ENCODE results near the gene TBC1D17.
A peak's percentile ranks its signal among the peaks of the same experiment; 100 is the strongest.

Gene TBC1D17

GRCh38 chr19:49883094-49883493 lies 5.6 kb downstream of the TBC1D17 start:
- Mint-ChIP-seq H3K27ac (no peak overlapping the region), H3K9me3 (no peaks in the 10 kb centered on the region), H3K27me3 (ENCODE audit: low read depth, poor library complexity) (no peaks in the 10 kb centered on the region), H3K4me1 (peaks cover 12% of the 10 kb centered on the region), H3K36me3 (ENCODE audit: low read depth) (peaks cover 68% of the 10 kb centered on the region), H3K4me3 (no peak overlapping the region)
- no peak for TF ChIP-seq CTCF (IDR thresholded peaks at IDR 0.05)
- no peak for DNase-seq

- no peak for DNase-seq
- no peaks in the 10 kb centered on the region for H3K9me3 Mint-ChIP-seq
- H3K4me3 Mint-ChIP-seq: no peak overlapping the region
- no peak overlapping the region for H3K27ac Mint-ChIP-seq
- no peak for TF ChIP-seq CTCF (IDR thresholded peaks at IDR 0.05)
- peaks cover 71% of the 10 kb centered on the region for H3K36me3 Mint-ChIP-seq (ENCODE audit: low read depth)
- peaks cover 2% of the 10 kb centered on the region for H3K4me1 Mint-ChIP-seq
- H3K27me3 Mint-ChIP-seq (ENCODE audit: low read depth, poor library complexity): no peaks in the 10 kb centered on the region
Measured at GRCh38 chr19:49884109-49884508, 6.6 kb downstream of the TBC1D17 start.

- H3K27me3 Mint-ChIP-seq (ENCODE audit: low read depth, poor library complexity): peaks cover 6% of the 10 kb centered on the region
Measured at GRCh38 chr19:49884760-49885159, 7.3 kb downstream of the TBC1D17 start.

GRCh38 chr19:49887037-49887664 lies 9.6 kb downstream of the TBC1D17 start:
- H3K27me3 Mint-ChIP-seq (ENCODE audit: low read depth, poor library complexity): peaks cover 18% of the 10 kb centered on the region
- no peaks in the 10 kb centered on the region for H3K9me3 Mint-ChIP-seq
- peaks cover 13% of the 10 kb centered on the region for H3K4me1 Mint-ChIP-seq
- peaks cover 50% of the 10 kb centered on the region for H3K36me3 Mint-ChIP-seq (ENCODE audit: low read depth)
- H3K27ac Mint-ChIP-seq: peak overlapping the region; percentile 45
- H3K4me3 Mint-ChIP-seq: no peak overlapping the region
- TF ChIP-seq CTCF (IDR thresholded peaks at IDR 0.05): no peak
- no peak for DNase-seq

More at GRCh38 chr19:49884760-49885159, 7.3 kb downstream of the TBC1D17 start:
- no peak for DNase-seq
- no peak for TF ChIP-seq CTCF (IDR thresholded peaks at IDR 0.05)
- Mint-ChIP-seq H3K9me3 (no peaks in the 10 kb centered on the region), H3K27ac (no peak overlapping the region), H3K4me1 (no peaks in the 10 kb centered on the region), H3K4me3 (no peak overlapping the region), H3K36me3 (ENCODE audit: low read depth) (peaks cover 72% of the 10 kb centered on the region)

- no peak for TF ChIP-seq CTCF (IDR thresholded peaks at IDR 0.05)
- Mint-ChIP-seq H3K4me1 (peaks cover 20% of the 10 kb centered on the region), H3K27ac (no peak overlapping the region), H3K36me3 (ENCODE audit: low read depth) (peaks cover 43% of the 10 kb centered on the region), H3K9me3 (no peaks in the 10 kb centered on the region), H3K27me3 (ENCODE audit: low read depth, poor library complexity) (peaks cover 20% of the 10 kb centered on the region), H3K4me3 (no peak overlapping the region)
- DNase-seq: no peak
Measured at GRCh38 chr19:49887665-49888509, 10.4 kb downstream of the TBC1D17 start.

All from nephron progenitor cell (in vitro differentiated cells).